Naive thymus-derived CD4-positive, alpha-beta T cell (primary cell): ENCODE measurements around the gene UBR3. TPM values are rescaled to one million over a fixed set of nuclear protein-coding genes. Genes with fewer than 3 reads are reported as not detected.
"Not testable (repeated sequence)": the region's sequence is repeated elsewhere in the genome, so short reads cannot be mapped to it uniquely, and the experiment has no call there.

ENCODE experiments used
- ATAC-seq: fragments of 150-1000 bp; cut with Tn5 transposase; 2 replicates; pipeline ENCODE4 v1.10.0; 2021; ENCODE audit warnings: mild to moderate bottlenecking, moderate library complexity
- CTCF ChIA-PET: fragments of 350-600 bp; sonication (Branson Sonifier 250); formaldehyde crosslinking; loops from one replicate; lab custom pipeline; 2021; ENCODE audit warnings: antibody characterized with exemption; lab: Charles Lee
- POLR2A ChIA-PET: fragments of 350-600 bp; sonication (Branson Sonifier 250); formaldehyde crosslinking; loops from one replicate; lab custom pipeline; 2021; ENCODE audit warnings: antibody characterized with exemption, inconsistent platforms; lab: Charles Lee
- DNase-seq, 9 donors: peaks; one replicate each; pipeline versions ENCODE4 v3.0.0 to v3.0.0-alpha.2; 2020 to 2022; ENCODE audit warnings: mixed read lengths in 1 of 9
- H3K27ac ChIP-seq: one replicate; pipeline ENCODE4 v1.7.0; 2013; ENCODE audit warnings: mild to moderate bottlenecking, low read depth, low read length, moderate library complexity
- H3K27me3 ChIP-seq, 2 donors: one replicate each; pipeline ENCODE4 v1.7.0; 2013; ENCODE audit warnings: low read length in 2 of 2, mild to moderate bottlenecking in 2 of 2, moderate library complexity in 2 of 2; ENCODE audit not compliant: control insufficient read depth in 2 of 2, insufficient read depth in 2 of 2
- H3K36me3 ChIP-seq, 3 experiments: 1 replicate in 2 of 3; 2 replicates in 1 of 3; pipeline ENCODE4 v1.7.0; 2013; ENCODE audit warnings: low read length in 3 of 3, mild to moderate bottlenecking in 3 of 3, moderate library complexity in 1 of 3; ENCODE audit not compliant: insufficient read depth in 3 of 3, control insufficient read depth in 2 of 3
- H3K4me1 ChIP-seq, 2 donors: one replicate each; pipeline ENCODE4 v1.7.0; 2013; ENCODE audit warnings: low read length in 2 of 2, mild to moderate bottlenecking in 2 of 2, moderate library complexity in 1 of 2; ENCODE audit not compliant: control insufficient read depth in 2 of 2, insufficient read depth in 2 of 2
- H3K4me3 ChIP-seq: 2 replicates; pipeline ENCODE4 v1.7.0; 2013; ENCODE audit warnings: mild to moderate bottlenecking, low read length
- H3K9me3 ChIP-seq, 3 experiments: 1 replicate in 2 of 3; 2 replicates in 1 of 3; pipeline ENCODE4 v1.7.0; 2013; ENCODE audit warnings: low read length in 3 of 3; ENCODE audit not compliant: control insufficient read depth in 2 of 3
- H3K27ac Mint-ChIP-seq, 9 donors: one replicate each; pipeline ENCODE4 v1.8.0; 2020 to 2022; ENCODE audit warnings: mixed read lengths in 9 of 9, mild to moderate bottlenecking in 8 of 9, moderate library complexity in 5 of 9, inconsistent platforms in 2 of 9
- H3K27me3 Mint-ChIP-seq, 5 donors: one replicate each; pipeline ENCODE4 v1.8.0; 2021 to 2022; ENCODE audit warnings: mixed read lengths in 5 of 5, mild to moderate bottlenecking in 1 of 5
- H3K36me3 Mint-ChIP-seq, 5 donors: one replicate each; pipeline ENCODE4 v1.8.0; 2020 to 2022; ENCODE audit warnings: mixed read lengths in 5 of 5, mild to moderate bottlenecking in 3 of 5, inconsistent platforms in 1 of 5
- H3K4me1 Mint-ChIP-seq, 7 donors: one replicate each; pipeline ENCODE4 v1.8.0; 2020 to 2022; ENCODE audit warnings: mixed read lengths in 7 of 7, mild to moderate bottlenecking in 3 of 7, inconsistent platforms in 1 of 7
- H3K4me3 Mint-ChIP-seq, 10 donors: one replicate each; pipeline ENCODE4 v1.8.0; 2020 to 2022; ENCODE audit warnings: mild to moderate bottlenecking in 10 of 10, mixed read lengths in 10 of 10, moderate library complexity in 6 of 10, inconsistent platforms in 2 of 10
- H3K9me3 Mint-ChIP-seq, 11 donors: one replicate each; pipeline ENCODE4 v1.8.0; 2020 to 2022; ENCODE audit warnings: mixed read lengths in 11 of 11, mild to moderate bottlenecking in 4 of 11, inconsistent platforms in 1 of 11, moderate library complexity in 1 of 11
- intact Hi-C, 2 donors: fragments of 100-400 bp; cut with micrococcal nuclease; formaldehyde crosslinking; loops; one replicate each; pipeline ENCODE4 v1.15.1; 2023
- polyA plus RNA-seq, 2 donors: library from polyadenylated mRNA; unstranded; fragments of 300-500 nt; fragmentation: Illumina TruSeq; gene quantifications; one replicate each; pipeline ENCODE4 v1.2.3, GENCODE V29; 2021
- total RNA-seq, 6 experiments: library from RNA in 5 of 6; stranded (reverse) in 5 of 6; gene quantifications; 1 replicate in 5 of 6; 2 replicates in 1 of 6; pipeline ENCODE4 v1.2.3 and lab custom pipeline; 2021 to 2026

UBR3 gene
- total and polyA plus RNA-seq, 7 experiments from 2014 or later = 7.7 to 48.2 (median 39.0) TPM

DNA sequence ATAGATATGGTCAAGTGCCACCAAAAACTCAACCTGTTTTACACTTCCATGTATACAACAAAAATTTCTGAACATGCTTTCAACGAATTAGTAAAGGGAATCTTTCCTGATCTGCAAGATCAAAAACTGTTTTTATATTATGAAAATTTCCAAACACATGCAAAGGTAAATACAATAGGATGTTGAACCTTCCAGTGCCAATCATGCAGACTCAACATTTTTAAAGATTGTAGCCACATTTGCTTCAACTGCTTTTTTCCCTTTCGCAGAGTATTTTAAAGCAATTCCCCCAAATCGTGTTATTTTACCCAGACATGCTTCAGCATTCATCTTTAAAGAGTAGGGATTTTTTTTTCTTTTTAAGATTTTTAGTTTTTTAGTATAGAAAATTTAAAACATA, 40.3 kb downstream of the UBR3 start:
- Mint-ChIP-seq H3K9me3 (no peaks in the 10 kb centered on the region), H3K4me3 (no peak overlapping the region), H3K27me3 (no peaks in the 10 kb centered on the region), H3K27ac (no peak overlapping the region), H3K4me1 (peaks cover 3 to 60% (median 44%) of the 10 kb centered on the region in 7 donors), H3K36me3 (peaks cover 0 to 10% (median 4%) of the 10 kb centered on the region in 5 donors)
- Histone ChIP-seq H3K36me3 (no peaks in the 10 kb centered on the region), H3K4me1 (no peaks in the 10 kb centered on the region), H3K4me3 (no peak overlapping the region), H3K27me3 (no peaks in the 10 kb centered on the region), H3K27ac (no peak overlapping the region), H3K9me3 (no peaks in the 10 kb centered on the region)
- ChIA-PET CTCF (no interaction called here), POLR2A (interaction anchor here (0.5 kb wide), 1 partner anchor 393 kb away, joined by 3 read pairs; no protein-coding TSS in a partner anchor)
- no peak for DNase-seq
- ATAC-seq = no peak
- intact Hi-C loops = no loop called here

DNA sequence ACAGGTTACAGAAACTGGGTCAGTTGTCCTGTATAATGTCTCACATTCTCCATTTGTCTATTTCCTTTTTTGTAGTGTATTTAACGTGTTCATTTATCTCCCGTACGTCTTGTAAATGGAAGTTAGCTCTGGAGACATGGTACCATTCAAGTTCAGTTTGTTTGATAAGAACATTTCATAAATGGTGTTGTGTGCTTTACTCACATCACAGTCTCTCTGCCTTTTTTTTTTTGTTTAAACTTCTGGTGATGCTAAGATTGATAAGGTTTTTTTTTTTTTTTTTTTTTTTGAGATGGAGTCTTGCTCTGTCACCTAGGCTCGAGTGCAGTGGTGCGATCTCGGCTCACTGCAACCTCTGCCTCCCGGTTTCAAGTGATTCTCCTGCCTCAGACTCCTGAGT, 41.7 kb downstream of the UBR3 start:
- ChIA-PET POLR2A (no interaction called here), CTCF (no interaction called here)
- Histone ChIP-seq H3K4me1 (no peaks in the 10 kb centered on the region), H3K36me3 (no peaks in the 10 kb centered on the region), H3K27ac (no peak overlapping the region), H3K4me3 (no peak overlapping the region), H3K27me3 (no peaks in the 10 kb centered on the region), H3K9me3 (no peaks in the 10 kb centered on the region)
- peaks cover 3 to 46% (median 31%) of the 10 kb centered on the region in 7 donors for H3K4me1 Mint-ChIP-seq
- DNase-seq (no peak), ATAC-seq (no peak)
- H3K36me3 Mint-ChIP-seq = peaks cover 0 to 10% (median 4%) of the 10 kb centered on the region in 5 donors
- H3K9me3 Mint-ChIP-seq = no peaks in the 10 kb centered on the region
- no peak overlapping the region for H3K27ac Mint-ChIP-seq
- peak overlapping the region in 5 of 10 donors; percentile 4 to 48 (median 31) for H3K4me3 Mint-ChIP-seq
- no peaks in the 10 kb centered on the region for H3K27me3 Mint-ChIP-seq
- intact Hi-C loops = no loop called here

DNA sequence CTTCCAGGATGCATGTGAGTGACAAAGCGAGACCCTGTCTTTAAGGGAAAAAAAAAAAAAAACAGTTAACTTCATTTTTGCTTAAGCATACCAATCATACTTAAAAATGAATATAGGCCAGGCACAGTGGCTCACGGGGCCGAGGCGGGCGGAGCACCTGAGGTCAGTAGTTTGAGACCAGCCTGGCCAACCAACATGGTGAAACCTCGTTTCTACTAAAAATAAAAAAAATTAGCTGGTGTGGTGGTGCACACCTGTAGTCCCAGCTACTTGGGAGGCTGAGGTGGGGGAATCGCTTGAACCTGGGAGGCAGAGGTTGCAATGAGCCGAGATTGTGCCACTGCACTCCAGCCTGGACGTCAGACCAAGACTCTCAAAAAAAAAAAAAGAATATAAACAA, 44.1 kb downstream of the UBR3 start:
- H3K36me3 ChIP-seq, H3K4me3 Mint-ChIP-seq, H3K9me3 ChIP-seq, H3K27me3 Mint-ChIP-seq, CTCF ChIA-PET, H3K27ac ChIP-seq, ATAC-seq, intact Hi-C loops, H3K27ac Mint-ChIP-seq, DNase-seq, POLR2A ChIA-PET, H3K4me1 ChIP-seq, H3K27me3 ChIP-seq, H3K4me3 ChIP-seq, H3K9me3 Mint-ChIP-seq: not testable (repeated sequence)
- peaks cover 0 to 17% (median 2%) of the 10 kb centered on the region in 5 donors for H3K36me3 Mint-ChIP-seq
- H3K4me1 Mint-ChIP-seq = peaks cover 2 to 40% (median 24%) of the 10 kb centered on the region in 7 donors

DNA sequence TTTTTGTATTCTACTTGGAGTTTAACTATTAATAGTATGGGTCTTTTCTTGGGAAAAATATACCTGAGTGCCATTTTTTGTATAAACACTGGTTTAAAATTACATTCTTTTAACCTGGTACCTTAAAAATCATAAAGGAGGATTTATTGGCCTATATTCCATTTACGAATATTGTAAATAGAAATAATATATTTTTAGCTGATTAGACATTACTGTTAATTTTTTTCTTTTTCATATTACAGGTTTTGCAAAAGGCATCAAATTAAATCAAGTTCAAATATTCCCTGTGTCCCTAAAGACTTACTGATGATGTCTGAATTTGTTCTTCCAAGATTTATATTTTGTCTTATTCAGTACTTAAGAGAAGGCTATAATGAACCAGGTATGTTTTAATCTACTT, 44.7 kb downstream of the UBR3 start:
- Mint-ChIP-seq H3K27ac (no peak overlapping the region), H3K4me1 (peaks cover 2 to 36% (median 25%) of the 10 kb centered on the region in 7 donors), H3K27me3 (no peaks in the 10 kb centered on the region), H3K9me3 (no peaks in the 10 kb centered on the region), H3K4me3 (no peak overlapping the region), H3K36me3 (peaks cover 0 to 23% (median 4%) of the 10 kb centered on the region in 5 donors)
- intact Hi-C loops = no loop called here
- ChIA-PET CTCF (no interaction called here), POLR2A (no interaction called here)
- no peaks in the 10 kb centered on the region for H3K36me3 ChIP-seq
- no peaks in the 10 kb centered on the region for H3K4me1 ChIP-seq
- H3K27me3 ChIP-seq = no peaks in the 10 kb centered on the region
- H3K4me3 ChIP-seq = no peak overlapping the region
- no peak for DNase-seq
- H3K27ac ChIP-seq = no peak overlapping the region
- no peak for ATAC-seq
- no peaks in the 10 kb centered on the region for H3K9me3 ChIP-seq

DNA sequence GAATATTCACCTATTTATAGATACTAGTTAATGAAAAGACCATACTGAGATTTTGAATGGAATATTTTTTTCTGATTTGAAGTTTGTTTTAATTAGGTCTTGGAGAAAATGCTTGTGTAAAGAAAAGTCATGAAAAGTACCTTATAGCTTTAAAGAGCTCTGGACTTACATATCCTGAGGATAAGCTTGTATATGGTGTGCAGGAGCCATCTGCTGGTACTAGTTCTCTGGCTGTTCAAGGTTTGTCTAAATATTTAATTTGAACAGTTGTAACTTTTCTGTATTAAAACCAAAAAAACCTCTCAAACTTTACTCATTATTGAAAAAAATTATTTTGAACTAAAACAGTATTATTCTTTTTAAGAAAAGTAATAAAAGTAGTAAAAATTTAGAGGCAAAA, 50.1 kb downstream of the UBR3 start:
- Histone ChIP-seq H3K36me3 (no peaks in the 10 kb centered on the region), H3K27me3 (no peaks in the 10 kb centered on the region), H3K27ac (no peak overlapping the region), H3K9me3 (no peaks in the 10 kb centered on the region), H3K4me1 (no peaks in the 10 kb centered on the region), H3K4me3 (no peak overlapping the region)
- ATAC-seq (no peak), DNase-seq (peak in 1 of 9 donors; percentile 11)
- H3K27ac Mint-ChIP-seq = no peak overlapping the region
- ChIA-PET POLR2A (no interaction called here), CTCF (interaction anchor here (0.7 to 1.6 kb wide), 5 partner anchors 9 to 768 kb away, joined by 3 to 7 read pairs (median 3); partner anchors contain the start of gene METTL5)
- H3K9me3 Mint-ChIP-seq = no peaks in the 10 kb centered on the region
- no peaks in the 10 kb centered on the region for H3K27me3 Mint-ChIP-seq
- H3K4me3 Mint-ChIP-seq = no peak overlapping the region
- peaks cover 0 to 10% (median 5%) of the 10 kb centered on the region in 7 donors for H3K4me1 Mint-ChIP-seq
- H3K36me3 Mint-ChIP-seq = peaks cover 0 to 29% (median 7%) of the 10 kb centered on the region in 5 donors
- intact Hi-C loops = loop anchor here (1.0 kb wide), 2 partner anchors 50 to 349 kb away; partner anchors contain the start of gene UBR3 (in 1 of the 2)

DNA sequence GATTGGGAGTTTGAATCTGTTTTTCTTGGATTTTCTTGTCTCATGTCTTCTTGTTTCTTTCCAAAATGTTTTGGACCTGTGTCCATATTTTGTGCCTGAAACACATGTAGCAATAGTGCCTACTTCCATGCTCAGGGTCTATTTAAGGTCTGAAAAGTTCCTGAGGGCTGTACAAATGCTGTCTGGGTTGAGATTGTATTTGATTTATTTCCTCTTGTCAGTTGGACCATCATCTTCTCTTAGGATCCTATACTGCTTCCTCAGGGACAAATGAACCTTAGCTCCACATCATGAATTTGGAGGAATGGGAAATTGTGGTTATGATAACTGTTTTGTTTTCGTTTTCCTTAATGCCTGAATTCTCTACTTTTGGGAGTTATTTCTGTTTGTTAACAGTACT, 59.9 kb downstream of the UBR3 start:
- intact Hi-C loops = no loop called here
- ATAC-seq (no peak), DNase-seq (no peak)
- H3K27me3 Mint-ChIP-seq = no peaks in the 10 kb centered on the region
- H3K9me3 ChIP-seq = no peaks in the 10 kb centered on the region
- ChIA-PET POLR2A (no interaction called here), CTCF (interaction anchor here (0.7 kb wide), 1 partner anchor 10 kb away, joined by 3 read pairs; no protein-coding TSS in a partner anchor)
- no peaks in the 10 kb centered on the region for H3K27me3 ChIP-seq
- H3K4me1 Mint-ChIP-seq = peaks cover 0 to 6% (median 0%) of the 10 kb centered on the region in 7 donors
- H3K4me3 Mint-ChIP-seq = no peak overlapping the region
- no peak overlapping the region for H3K27ac Mint-ChIP-seq
- H3K4me1 ChIP-seq = no peaks in the 10 kb centered on the region
- no peak overlapping the region for H3K4me3 ChIP-seq
- peaks cover 0 to 9% (median 0%) of the 10 kb centered on the region in 3 experiments for H3K36me3 ChIP-seq
- H3K36me3 Mint-ChIP-seq = peaks cover 0 to 24% (median 10%) of the 10 kb centered on the region in 5 donors
- no peaks in the 10 kb centered on the region for H3K9me3 Mint-ChIP-seq
- H3K27ac ChIP-seq = no peak overlapping the region
